Left colon (tissue), 2 donors: ENCODE data around the gene PFDN1. TPM values are rescaled to one million over a fixed set of nuclear protein-coding genes. Genes with fewer than 3 reads are reported as not detected.

ENCODE experiments used
- ATAC-seq: fragments of 200-7000 bp; cut with Tn5 transposase; one replicate; pipeline ENCODE4 v1.9.1; 2020; ENCODE audit warnings: mild to moderate bottlenecking, moderate library complexity
- DNase-seq, 2 donors: peaks; one replicate each; pipeline ENCODE4 v3.0.0-alpha.2; 2020
- intact Hi-C, 2 donors: fragments of 100-400 bp; cut with DNase I in 1 of 2; cut with micrococcal nuclease in 1 of 2; formaldehyde crosslinking; loops; one replicate each; pipeline versions ENCODE4 v1.11.2 to v1.14.0; 2022; cut with DNase I, micrococcal nuclease
- total RNA-seq, 2 donors: library from RNA; stranded (reverse); fragmentation: NEBNext Ultra II Directional; extraction: Animal tissue kit (Norgen Biotek cat#: 25700); gene quantifications; one replicate each; pipeline ENCODE4 v1.2.1, GENCODE V29; 2021
- donor health status: DM: no; HTN: no; CAD: no.
- donor health status: DM: yes; HTN: yes; CAD: no.

PFDN1 gene
- total RNA-seq, 2 donors from 2014 or later, result 37.2 TPM

GRCh38 chr5:140331638-140332037, 28.7 kb upstream of the PFDN1 start:
- DNase-seq (no peak), ATAC-seq (no peak)

GRCh38 chr5:140329739-140330481, 27.0 kb upstream of the PFDN1 start:
- no peak for ATAC-seq
- intact Hi-C loops, result no loop called here
- DNase-seq, result no peak

More at GRCh38 chr5:140331638-140332037, 28.7 kb upstream of the PFDN1 start:
- intact Hi-C loops, result no loop called here

DNA sequence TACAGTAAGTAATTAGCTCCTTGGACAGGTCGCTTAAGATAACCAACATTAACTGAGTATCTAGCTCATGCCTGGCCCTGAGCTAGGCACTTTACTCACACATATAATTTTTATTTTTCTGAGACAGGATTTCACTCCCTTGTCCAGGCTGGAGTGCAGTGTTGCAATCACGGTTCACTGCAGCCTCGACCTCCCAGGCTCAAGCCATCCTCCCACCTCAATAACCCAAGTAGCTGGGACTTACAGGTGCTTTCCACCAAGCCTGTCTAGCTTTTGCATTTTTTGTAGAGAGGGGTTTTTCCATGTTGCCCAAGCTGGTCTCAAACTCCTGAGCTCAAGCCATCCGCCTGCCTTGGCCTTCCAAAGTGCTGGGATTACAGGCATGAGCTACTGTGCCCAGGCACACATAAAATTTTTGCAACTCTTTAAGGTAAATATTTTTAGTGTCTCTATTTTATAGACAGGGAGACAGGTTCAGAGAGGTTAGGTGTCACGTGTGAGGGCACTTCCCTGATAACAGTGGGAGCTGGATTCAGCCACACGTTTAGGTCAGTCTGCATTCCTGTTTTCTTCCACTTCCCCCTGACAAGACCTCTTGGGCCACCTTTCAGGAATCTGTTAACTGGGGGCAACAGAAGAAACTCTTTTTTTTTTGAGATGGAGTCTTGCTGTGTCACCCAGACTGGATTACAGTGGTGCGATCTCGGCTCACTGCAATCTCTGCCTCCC, 25.3 kb upstream of the PFDN1 start:
- intact Hi-C loops, result no loop called here
- ATAC-seq, result peak; percentile 64
- DNase-seq, result no peak

- DNase-seq, result no peak
- intact Hi-C loops, result no loop called here
- no peak for ATAC-seq
Observed at GRCh38 chr5:140327589-140327988, 24.7 kb upstream of the PFDN1 start.

GRCh38 chr5:140325486-140325885, 22.6 kb upstream of the PFDN1 start:
- intact Hi-C loops, result no loop called here
- DNase-seq, result no peak
- no peak for ATAC-seq

GRCh38 chr5:140324617-140325241, 21.8 kb upstream of the PFDN1 start:
- no peak for DNase-seq
- intact Hi-C loops, result no loop called here

GRCh38 chr5:140324041-140324600, 21.2 kb upstream of the PFDN1 start:
- ATAC-seq (no peak), DNase-seq (no peak)
- intact Hi-C loops, result no loop called here

More at GRCh38 chr5:140324617-140325241, 21.8 kb upstream of the PFDN1 start:
- ATAC-seq, result no peak

DNA sequence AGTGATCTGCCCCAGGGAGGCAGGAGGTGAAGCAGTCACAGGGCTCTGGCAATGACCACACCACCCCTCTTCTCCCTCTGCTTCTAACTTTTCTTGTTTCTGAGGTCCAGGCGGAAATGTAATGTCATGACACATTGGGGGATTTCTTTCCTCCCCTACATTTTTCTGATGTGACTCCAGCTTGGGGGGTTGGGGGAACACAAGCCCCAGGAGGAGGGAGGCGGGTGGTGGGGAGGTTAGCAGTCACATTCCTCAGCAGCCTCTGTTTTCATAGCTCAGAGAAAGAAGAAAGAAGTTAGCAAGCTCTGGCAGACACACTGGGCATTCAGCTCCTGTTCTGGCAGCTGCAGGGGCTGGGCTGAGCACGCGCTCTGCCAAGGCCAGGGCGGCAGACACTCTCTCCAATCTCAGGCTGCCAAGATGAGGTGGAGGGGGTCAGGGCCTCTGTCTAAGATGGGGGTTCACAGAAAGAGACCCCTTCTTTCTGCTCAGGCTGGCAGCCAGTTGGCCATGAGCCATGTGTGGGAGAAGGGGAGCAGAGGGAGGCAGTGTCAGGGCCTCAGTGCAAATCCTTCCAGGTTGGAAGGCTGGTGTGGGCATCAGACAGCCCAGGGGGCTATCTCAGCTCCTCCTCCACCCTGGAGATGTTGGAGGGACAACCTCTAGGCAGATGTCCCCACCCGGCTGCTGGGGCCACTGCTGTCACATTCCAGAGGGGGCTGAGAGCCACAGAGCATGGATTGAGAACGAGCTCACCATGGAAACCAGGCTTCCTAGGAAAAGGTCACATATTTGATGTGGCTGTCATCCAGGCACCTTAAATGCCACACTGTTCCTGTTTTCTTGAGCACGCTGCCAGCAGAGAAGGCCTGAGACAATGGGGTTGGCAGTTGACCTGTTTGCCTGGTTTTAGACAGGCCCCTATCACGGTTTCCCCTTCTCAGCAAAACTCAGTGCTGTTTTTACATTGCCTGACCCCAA, 20.1 kb upstream of the PFDN1 start:
- DNase-seq, result no peak

DNA sequence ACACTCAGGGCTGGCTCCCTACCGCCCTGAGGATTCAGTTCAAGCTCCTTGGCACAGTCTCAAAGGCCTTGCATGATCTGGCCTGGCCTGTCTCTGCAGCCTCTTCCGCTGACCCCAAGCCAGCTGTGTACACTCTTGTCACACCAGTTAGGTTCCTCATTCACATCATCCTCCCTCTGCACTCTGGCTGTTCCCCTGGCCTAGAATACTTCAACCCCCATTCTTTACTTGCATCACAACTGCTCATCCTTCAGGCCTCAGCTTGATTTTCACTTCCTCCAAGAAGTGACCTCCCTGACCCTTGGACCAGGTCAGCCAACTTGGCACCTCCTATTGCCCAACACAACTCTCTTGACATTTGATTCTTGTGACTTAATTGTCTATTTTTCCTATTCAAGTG, 18.9 kb upstream of the PFDN1 start:
- ATAC-seq (peak; percentile 39), DNase-seq (peak in 1 of 2 donors; percentile 48)
- intact Hi-C loops, result no loop called here

More for the DNA sequence above, 20.1 kb upstream of the PFDN1 start:
- intact Hi-C loops, result no loop called here
- ATAC-seq, result no peak

DNA sequence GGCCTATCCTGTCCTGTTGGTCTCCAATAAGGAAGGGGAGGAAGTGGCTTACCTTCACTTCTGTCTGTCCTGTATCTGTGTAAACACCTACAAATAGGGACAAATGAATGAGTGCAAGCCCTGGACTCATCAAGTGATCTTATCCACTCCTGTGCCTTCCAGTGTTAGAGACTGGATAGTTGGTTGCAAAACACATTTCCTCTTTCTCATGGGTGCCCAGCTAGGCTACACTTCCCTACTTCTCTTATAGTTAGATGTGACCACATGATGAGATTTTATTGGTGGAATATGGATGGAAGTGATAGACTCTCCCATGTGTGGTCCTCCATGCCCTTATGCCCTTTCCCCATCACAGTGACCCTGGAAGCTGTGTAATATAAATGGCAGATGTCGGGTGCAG, 16.9 kb upstream of the PFDN1 start:
- no peak for DNase-seq
- intact Hi-C loops, result no loop called here
- no peak for ATAC-seq

DNA sequence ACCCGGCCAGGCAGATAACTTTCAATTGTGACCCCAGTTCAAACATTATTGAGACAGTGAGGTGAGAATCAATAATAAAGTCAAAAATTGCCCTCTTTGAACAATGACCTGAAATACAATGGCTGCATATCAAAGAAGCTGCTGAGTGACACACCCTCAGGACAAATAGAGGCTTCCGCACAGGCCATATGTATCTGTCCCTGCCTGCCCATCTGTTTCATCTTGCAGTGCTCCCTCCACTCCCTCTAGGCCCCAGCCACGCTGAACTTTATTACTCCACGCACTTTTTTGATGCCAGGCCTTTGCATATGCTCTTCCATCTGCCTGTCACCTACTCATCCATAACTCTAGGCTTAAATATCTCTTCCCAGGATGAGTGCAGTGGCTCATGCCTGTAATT, 15.9 kb upstream of the PFDN1 start:
- ATAC-seq (peak; percentile 91), DNase-seq (no peak)

DNA sequence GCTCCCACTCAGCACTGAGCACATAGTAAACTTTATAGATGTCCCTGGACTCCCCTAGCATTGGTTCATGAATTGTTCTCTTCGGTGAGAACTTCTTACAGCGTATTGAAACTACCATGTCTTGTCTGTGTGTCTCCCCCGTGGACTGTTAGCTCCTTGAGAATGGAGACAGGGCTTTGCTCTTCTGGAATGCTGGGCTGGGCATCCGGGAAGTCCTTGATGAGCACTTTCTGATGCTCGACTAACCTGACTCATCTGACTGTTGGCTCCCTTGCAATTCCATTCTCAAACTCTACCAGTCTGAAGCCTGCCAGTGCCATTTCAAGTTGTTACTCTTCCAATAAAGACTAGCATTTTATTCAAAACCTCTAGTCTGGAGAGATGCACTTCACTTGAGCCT, 15.0 kb upstream of the PFDN1 start:
- ATAC-seq (no peak), DNase-seq (no peak)
- intact Hi-C loops, result no loop called here

More for the DNA sequence above, 15.9 kb upstream of the PFDN1 start:
- intact Hi-C loops, result no loop called here

DNA sequence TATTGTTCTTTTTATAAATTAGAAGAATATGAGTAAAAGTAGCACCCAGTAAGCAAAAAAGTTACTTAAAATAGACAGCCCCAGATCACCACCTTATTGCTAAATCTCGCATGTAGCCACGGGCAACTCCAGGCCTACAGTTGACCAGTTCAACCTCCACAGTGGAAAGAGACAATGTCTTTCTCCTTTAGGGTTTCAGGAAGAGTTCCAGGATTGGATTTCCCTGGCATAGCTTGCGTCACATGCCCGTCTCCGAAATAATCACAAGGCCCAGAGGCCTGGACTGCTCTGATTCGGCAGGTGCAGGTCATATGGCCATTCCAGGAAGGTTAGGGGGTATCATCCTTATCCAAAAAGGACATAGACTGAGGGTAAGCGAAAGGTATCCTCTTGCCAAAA, 9.9 kb upstream of the PFDN1 start:
- no peak for DNase-seq
- intact Hi-C loops, result no loop called here

GRCh38 chr5:140312067-140312790, 9.3 kb upstream of the PFDN1 start:
- intact Hi-C loops, result no loop called here
- ATAC-seq (peak; percentile 43), DNase-seq (no peak)

More for the DNA sequence above, 9.9 kb upstream of the PFDN1 start:
- ATAC-seq, result no peak

DNA sequence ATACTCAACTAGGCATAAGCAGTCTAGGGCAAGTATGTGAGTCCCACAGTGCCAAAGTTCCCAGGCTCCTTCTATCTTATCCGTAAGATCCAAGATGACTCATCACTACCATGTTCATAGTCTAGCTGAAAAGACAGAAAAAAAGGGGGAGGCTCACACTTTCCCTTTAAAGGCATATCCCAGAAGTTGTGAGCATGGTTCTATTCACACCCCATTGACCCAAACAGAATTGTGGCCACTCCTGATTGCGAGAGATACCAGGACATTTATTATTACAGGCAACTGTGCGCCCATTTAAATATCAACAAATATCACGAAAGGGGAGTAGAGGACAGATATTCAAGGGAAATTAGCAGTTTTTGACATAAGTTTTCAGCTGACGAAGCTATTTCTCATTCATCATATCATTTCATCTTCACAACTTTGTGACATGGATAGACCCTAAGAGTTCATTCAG, 8.1 kb upstream of the PFDN1 start:
- no peak for DNase-seq
- intact Hi-C loops, result no loop called here
- peak; percentile 91 for ATAC-seq

DNA sequence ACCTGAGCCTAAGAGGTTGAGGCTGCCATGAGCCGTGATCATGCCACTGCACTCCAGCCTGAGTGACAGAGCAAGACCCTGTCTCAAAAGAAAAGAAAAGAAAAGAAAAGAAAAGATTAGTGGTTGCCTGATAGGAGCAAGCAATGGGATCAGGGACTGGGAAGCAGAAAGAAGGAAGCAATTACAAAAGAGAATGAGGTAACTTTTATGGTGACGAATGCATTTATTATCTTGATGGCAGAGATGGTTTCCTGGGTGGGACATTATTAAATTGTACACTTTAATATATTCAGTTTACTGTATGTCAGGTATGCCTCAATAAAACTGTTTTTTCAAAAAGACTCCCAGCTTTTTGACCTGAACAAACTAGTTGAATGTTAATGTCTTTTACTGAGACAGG, 7.5 kb upstream of the PFDN1 start:
- intact Hi-C loops, result no loop called here
- DNase-seq, result no peak
- ATAC-seq, result peak; percentile 85

DNA sequence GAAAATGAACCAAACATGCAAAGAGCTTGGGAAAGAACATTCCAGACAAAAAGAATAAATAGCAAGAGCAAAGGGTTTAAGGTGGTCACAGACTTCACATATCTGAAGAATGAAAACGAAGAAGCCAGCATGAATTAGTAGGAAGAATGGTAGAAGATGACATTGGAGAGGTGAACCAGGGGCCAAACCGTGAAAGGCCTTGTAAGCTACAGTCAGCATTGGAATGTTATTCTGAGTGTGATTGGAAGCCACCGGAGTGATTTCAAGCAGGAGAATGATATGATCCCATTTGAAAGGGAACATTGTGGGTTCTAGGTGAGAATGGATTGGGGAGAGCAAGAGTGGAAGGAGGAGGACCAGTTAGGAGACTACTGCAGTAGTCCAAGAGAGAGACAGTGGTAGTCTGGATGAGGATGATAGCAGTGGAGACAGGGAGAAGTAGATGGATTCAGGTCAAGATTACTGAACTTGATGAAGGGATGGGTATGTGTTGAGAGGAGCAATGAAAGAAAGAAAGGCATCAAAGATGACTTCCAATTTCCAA, 6.9 kb upstream of the PFDN1 start:
- DNase-seq (no peak), ATAC-seq (no peak)
- intact Hi-C loops, result no loop called here
